ENCODE measurements around the gene NFYC. TPM values are rescaled to one million over a fixed set of nuclear protein-coding genes. Genes with fewer than 3 reads are reported as not detected.

NFYC gene
- total and polyA plus RNA-seq, 2 of the 8 experiments (the other 6 are each of a cell fraction or from before 2014, with no cell fraction given), result 54.1 to 124 TPM

DNA sequence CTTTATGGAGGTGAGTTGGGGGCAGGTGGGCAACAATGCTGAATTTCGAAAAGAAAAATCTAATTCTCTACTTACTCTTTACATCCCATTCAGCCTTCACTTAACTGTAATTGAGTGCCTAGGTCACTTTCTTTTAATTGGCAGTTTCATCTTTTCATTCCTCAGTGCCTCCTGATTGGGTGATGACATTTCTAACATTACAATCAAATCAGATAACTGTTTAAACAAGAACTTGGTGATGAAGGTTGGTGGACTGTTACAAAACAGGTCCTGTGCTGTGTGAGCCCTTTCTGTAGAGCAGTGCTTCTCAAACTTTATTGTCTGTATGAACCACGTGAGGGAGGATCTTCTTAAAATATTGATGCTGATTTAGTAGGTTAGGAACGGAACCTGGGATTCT is 51.9 kb downstream of the NFYC start:
- H2BK20ac ChIP-seq (ENCODE audit: low read length), result no peak overlapping the region
- POLR2A ChIA-PET (ENCODE audit: partially characterized antibody), result interaction anchor here (1.3 to 3.1 kb wide), 2 partner anchors 52 to 81 kb away, joined by 3 to 12 read pairs; partner anchors contain the start of gene NFYC
- H4K5ac ChIP-seq (ENCODE audit: insufficient read length, low read depth, low read length), result no peak overlapping the region
- H3K18ac ChIP-seq (ENCODE audit: extremely low read depth, low read length), result no peak overlapping the region
- peaks cover 5 to 6% of the 10 kb centered on the region in 2 experiments for H4K20me1 ChIP-seq (replicated peaks in 1 of 2; ENCODE audit: control insufficient read depth in 1 of 2, insufficient read depth in 2 of 2, low read length in 2 of 2)
- no peak overlapping the region for H2AFZ ChIP-seq (ENCODE audit: low read length)
- H4K8ac ChIP-seq (ENCODE audit: extremely low read depth, insufficient read depth, low read length), result no peak overlapping the region
- no peak overlapping the region for H3K4me3 ChIP-seq (ENCODE audit: extremely low read depth in 1 of 4, insufficient read depth in 2 of 4, low read depth in 3 of 4, low read length in 4 of 4)
- H2BK120ac ChIP-seq (replicated peaks; ENCODE audit: low read depth, low read length), result no peak overlapping the region
- H3K23me2 ChIP-seq (ENCODE audit: low read depth, low read length), result no peaks in the 10 kb centered on the region
- H2BK5ac ChIP-seq (ENCODE audit: low read depth, low read length), result no peak overlapping the region
- H2BK12ac ChIP-seq (ENCODE audit: low read depth, low read length), result no peak overlapping the region
- DNase-seq (ENCODE audit: low read depth in 1 of 2, low spot score in 2 of 2) (no peak), FAIRE-seq (no peak)
- no peak overlapping the region for H3K4me2 ChIP-seq (ENCODE audit: insufficient read depth in 1 of 2, low read depth in 2 of 2, low read length in 2 of 2)
- H3K36me3 ChIP-seq (ENCODE audit: control insufficient read depth in 2 of 4, insufficient read depth in 4 of 4, low read length in 3 of 4), result peaks cover 0 to 61% (median 25%) of the 10 kb centered on the region in 4 experiments; a peak in 6 of 8 replicates
- H3K23ac ChIP-seq (ENCODE audit: insufficient read length), result no peak overlapping the region
- H3K14ac ChIP-seq (ENCODE audit: insufficient read length), result no peak overlapping the region
- CTCF ChIA-PET (ENCODE audit: partially characterized antibody), result interaction anchor here (1.0 kb wide), 1 partner anchor 21 kb away, joined by 3 read pairs; no protein-coding TSS in a partner anchor
- no peak overlapping the region for H2BK15ac ChIP-seq (ENCODE audit: low read length)
- H3K9ac ChIP-seq (replicated peaks in 1 of 4; ENCODE audit: extremely low read depth in 1 of 4, low read depth in 3 of 4, low read length in 3 of 4), result no peak overlapping the region
- no peak overlapping the region for H3K4ac ChIP-seq (replicated peaks; ENCODE audit: insufficient read length, low read depth, low read length)
- no peaks in the 10 kb centered on the region for H3K4me1 ChIP-seq (replicated peaks in 1 of 4; ENCODE audit: control insufficient read depth in 3 of 4, insufficient read depth in 4 of 4, low read length in 3 of 4)
- no peak overlapping the region for H3K27ac ChIP-seq (ENCODE audit: low read depth, low read length)
- peaks cover 7% of the 10 kb centered on the region; the same call in 1 of the 2 replicates for H3K79me1 ChIP-seq (ENCODE audit: low read depth, low read length)
- no peaks in the 10 kb centered on the region for H3K9me3 ChIP-seq (ENCODE audit: insufficient read depth in 2 of 2, low read depth in 1 of 2, low read length in 1 of 2)
- H3K56ac ChIP-seq (replicated peaks; ENCODE audit: insufficient read length, low read depth, low read length), result no peak overlapping the region
- TF ChIP-seq RBBP5 (IDR thresholded peaks at IDR 0.05; ENCODE audit: borderline replicate concordance, low read depth, low read length) (no peak), CHD2 (IDR thresholded peaks at IDR 0.05; ENCODE audit: low read length) (no peak), SIRT6 (IDR thresholded peaks at IDR 0.05; ENCODE audit: low read length) (no peak), MAX (IDR thresholded peaks at IDR 0.05) (no peak), JUND (IDR thresholded peaks at IDR 0.05; ENCODE audit: low read length) (no peak), MAFK (IDR thresholded peaks at IDR 0.05; ENCODE audit: low read depth, low read length) (no peak), SP1 (IDR thresholded peaks at IDR 0.05; ENCODE audit: low read depth, low read length) (no peak)
- peaks cover 0 to 11% of the 10 kb centered on the region in 2 experiments; a peak in 1 of 4 replicates for H3K79me2 ChIP-seq (ENCODE audit: control insufficient read depth in 1 of 2, insufficient read depth in 2 of 2, low read length in 2 of 2)
- H4K91ac ChIP-seq (replicated peaks; ENCODE audit: insufficient read length, low read length), result no peak overlapping the region
- no peak overlapping the region for H2AK5ac ChIP-seq (ENCODE audit: low read depth, low read length)
- 84% methylated on average over 3 of the region's 3 CpGs; no CpG with 5 or more reads in 1 of the 2 experiments for WGBS, 2 experiments (ENCODE audit: extremely low coverage in 1 of 2, insufficient coverage in 1 of 2, insufficient read length in 1 of 2, insufficient replicate concordance in 2 of 2, low coverage in 1 of 2, low lambda C conversion rate in 2 of 2, missing lambda C conversion rate in 1 of 2)
- H3K27me3 ChIP-seq (replicated peaks in 1 of 4; ENCODE audit: control insufficient read depth in 3 of 4, extremely low read depth in 1 of 4, insufficient read depth in 3 of 4, low read length in 3 of 4), result no peaks in the 10 kb centered on the region
